Gastrocnemius medialis (tissue), 4 donors: ENCODE measurements around the gene PRKCE. TPM values are rescaled to one million over a fixed set of nuclear protein-coding genes. Genes with fewer than 3 reads are reported as not detected.
"Not testable (repeated sequence)": the region's sequence is repeated elsewhere in the genome, so short reads cannot be mapped to it uniquely, and the experiment has no call there.

Experiments
- ATAC-seq, 2 donors: fragments of 150-250 bp; one replicate each; pipeline ENCODE4 v1.9.1; 2016
- DNase-seq, 2 donors: peaks; one replicate each; pipeline ENCODE4 v3.0.0-alpha.2; 2019
- H3K27ac ChIP-seq, 4 donors: fragments of 200-600 bp; sonication (generic); 1 replicate in 1 of 4; 2 replicates in 3 of 4; pipeline ENCODE4 v1.5.1; 2016 to 2018; ENCODE audit warnings: mild to moderate bottlenecking in 2 of 4, moderate library complexity in 1 of 4
- H3K27me3 ChIP-seq, 3 donors: fragments of 200-600 bp; sonication (generic) in 2 of 3; 1 replicate in 1 of 3; 2 replicates in 2 of 3; pipeline versions ENCODE4 v1.5.1 to v1.6.0; 2016 to 2019; ENCODE audit warnings: mild to moderate bottlenecking in 1 of 3, moderate library complexity in 1 of 3
- H3K36me3 ChIP-seq, 2 donors: fragments of 200-600 bp; sonication (generic) in 1 of 2; one replicate each; pipeline ENCODE4 v1.5.1; 2017 to 2018
- H3K4me1 ChIP-seq, 2 donors: fragments of 200-600 bp; sonication (generic) in 1 of 2; one replicate each; pipeline ENCODE4 v1.5.1; 2016 to 2017; ENCODE audit warnings: mild to moderate bottlenecking in 2 of 2
- H3K4me3 ChIP-seq, 4 donors: fragments of 200-600 bp; sonication (generic) in 3 of 4; 1 replicate in 1 of 4; 2 replicates in 3 of 4; pipeline ENCODE4 v1.5.1; 2016 to 2019; ENCODE audit warnings: mild to moderate bottlenecking in 2 of 4
- H3K9me3 ChIP-seq, 3 donors: fragments of 200-600 bp; sonication (generic) in 2 of 3; 1 replicate in 1 of 3; 2 replicates in 2 of 3; pipeline ENCODE4 v1.5.1; 2016 to 2019
- CTCF ChIP-seq, 5 experiments: fragments of 450-650 bp in 3 of 5; fragments of 200-600 bp in 2 of 5; sonication (generic) in 2 of 5; IDR thresholded peaks in 4 of 5; conservative IDR thresholded peaks in 1 of 5; 1 replicate in 4 of 5; 2 replicates in 1 of 5; pipeline ENCODE4 v1.5.1; 2016 to 2019; ENCODE audit warnings: antibody characterized with exemption in 5 of 5, mild to moderate bottlenecking in 3 of 5, moderate library complexity in 3 of 5
- POLR2A ChIP-seq, 2 donors: fragments of 450-650 bp; IDR thresholded peaks; one replicate each; pipeline ENCODE4 v1.6.1; 2017; ENCODE audit warnings: antibody characterized with exemption in 2 of 2, mild to moderate bottlenecking in 2 of 2, moderate library complexity in 2 of 2
- in situ Hi-C, 4 donors: fragments of 200-750 bp; cut with MboI; loops; one replicate each; pipeline versions ENCODE4 v1.15.0 to v1.8.0; 2017; ENCODE audit warnings: low sequenced_read_pairs in 4 of 4
- intact Hi-C: fragments of 100-400 bp; cut with DNase I; formaldehyde crosslinking; loops from one replicate; pipeline ENCODE4 v1.15.1; 2023; ENCODE audit warnings: low total_unique reads
- total RNA-seq, 4 donors: library from RNA; depleted of rRNA; stranded (reverse); fragments of >200 nt; gene quantifications; one replicate each; pipeline versions ENCODE4 v1.1.0 to v1.2.3, GENCODE V29; 2016

PRKCE gene
- total RNA-seq, 4 donors from 2014 or later, result 5.8 to 28.9 (median 11.8) TPM

- in situ Hi-C loops (no loop called here), intact Hi-C loops (no loop called here)
- H3K27me3 ChIP-seq, result no peaks in the 10 kb centered on the region
- H3K4me1 ChIP-seq, result no peaks in the 10 kb centered on the region
- DNase-seq, result no peak
- ATAC-seq, result no peak
- no peak overlapping the region for H3K27ac ChIP-seq
- no peak for TF ChIP-seq POLR2A (IDR thresholded peaks at IDR 0.05)
- TF ChIP-seq CTCF (IDR thresholded peaks at IDR 0.05 in 4 of 5, conservative IDR thresholded peaks at IDR 0.05 in 1 of 5), result no peak
- H3K9me3 ChIP-seq, result no peaks in the 10 kb centered on the region
- no peak overlapping the region for H3K4me3 ChIP-seq
- H3K36me3 ChIP-seq, result no peaks in the 10 kb centered on the region
Observed at GRCh38 chr2:46210063-46210462, 558.6 kb downstream of the PRKCE start.

GRCh38 chr2:46211461-46211860, 560.0 kb downstream of the PRKCE start:
- intact Hi-C loops (no loop called here), in situ Hi-C loops (no loop called here)
- H3K4me3 ChIP-seq, result no peak overlapping the region
- H3K36me3 ChIP-seq, result no peaks in the 10 kb centered on the region
- no peaks in the 10 kb centered on the region for H3K27me3 ChIP-seq
- H3K4me1 ChIP-seq, result no peaks in the 10 kb centered on the region
- ATAC-seq, result no peak
- TF ChIP-seq CTCF (IDR thresholded peaks at IDR 0.05 in 4 of 5, conservative IDR thresholded peaks at IDR 0.05 in 1 of 5) (no peak), POLR2A (IDR thresholded peaks at IDR 0.05) (no peak)
- H3K27ac ChIP-seq, result no peak overlapping the region
- no peaks in the 10 kb centered on the region for H3K9me3 ChIP-seq
- DNase-seq, result no peak

- no peak overlapping the region for H3K27ac ChIP-seq
- no peaks in the 10 kb centered on the region for H3K9me3 ChIP-seq
- no peaks in the 10 kb centered on the region for H3K27me3 ChIP-seq
- DNase-seq (no peak), ATAC-seq (no peak)
- intact Hi-C loops (no loop called here), in situ Hi-C loops (no loop called here)
- TF ChIP-seq CTCF (IDR thresholded peaks at IDR 0.05 in 4 of 5, conservative IDR thresholded peaks at IDR 0.05 in 1 of 5) (no peak), POLR2A (IDR thresholded peaks at IDR 0.05) (no peak)
- H3K4me3 ChIP-seq, result no peak overlapping the region
- no peaks in the 10 kb centered on the region for H3K4me1 ChIP-seq
- no peaks in the 10 kb centered on the region for H3K36me3 ChIP-seq
Observed at GRCh38 chr2:46213906-46214305, 562.4 kb downstream of the PRKCE start.

- Histone ChIP-seq H3K36me3 (no peaks in the 10 kb centered on the region), H3K4me1 (no peaks in the 10 kb centered on the region), H3K9me3 (no peaks in the 10 kb centered on the region), H3K27me3 (no peaks in the 10 kb centered on the region), H3K27ac (no peak overlapping the region), H3K4me3 (no peak overlapping the region)
- in situ Hi-C loops, result no loop called here
- TF ChIP-seq CTCF (IDR thresholded peaks at IDR 0.05 in 4 of 5, conservative IDR thresholded peaks at IDR 0.05 in 1 of 5), result no peak
- no peak for TF ChIP-seq POLR2A (IDR thresholded peaks at IDR 0.05)
- no peak for DNase-seq
- intact Hi-C loops, result no loop called here
- ATAC-seq, result no peak
Observed at GRCh38 chr2:46216213-46216612, 564.7 kb downstream of the PRKCE start.

GRCh38 chr2:46223514-46223913, 572.0 kb downstream of the PRKCE start:
- in situ Hi-C loops, result not testable (repeated sequence)

More at GRCh38 chr2:46223514-46223913, 572.0 kb downstream of the PRKCE start:
- not testable (repeated sequence) for H3K9me3 ChIP-seq, ATAC-seq, H3K4me1 ChIP-seq, H3K27ac ChIP-seq, H3K27me3 ChIP-seq, DNase-seq, H3K4me3 ChIP-seq, H3K36me3 ChIP-seq
- intact Hi-C loops, result loop anchor here (10.0 kb wide), 1 partner anchor 49 kb away; no protein-coding TSS in a partner anchor
